H1 (cell line): ENCODE measurements around the gene CLRN2.

ENCODE experiments used
- CHD2 ChIP-seq: IDR thresholded peaks from 2 replicates; pipeline ENCODE4 v1.6.1; 2012; ENCODE audit warnings: low read length, improper control_type of control experiment
- CTCF ChIP-seq, 3 experiments: IDR thresholded peaks; 1 replicate in 2 of 3; 2 replicates in 1 of 3; pipeline versions ENCODE4 v1.5.1 to v1.6.1; 2011; ENCODE audit warnings: low read length in 3 of 3, mild to moderate bottlenecking in 3 of 3, inconsistent platforms in 2 of 3, low read depth in 1 of 3, moderate library complexity in 1 of 3; ENCODE audit not compliant: insufficient read depth in 1 of 3; ENCODE audit errors: control extremely low read depth in 1 of 3
- JUN ChIP-seq: IDR thresholded peaks from 2 replicates; pipeline ENCODE4 v1.6.1; 2011; ENCODE audit warnings: low read depth, mild to moderate bottlenecking, improper control_type of control experiment, low read length
- JUND ChIP-seq: IDR thresholded peaks from 2 replicates; pipeline ENCODE4 v1.6.1; 2011; ENCODE audit warnings: mild to moderate bottlenecking, improper control_type of control experiment, low read length
- NRF1 ChIP-seq: IDR thresholded peaks from 2 replicates; pipeline ENCODE4 v1.6.1; 2011; ENCODE audit warnings: mild to moderate bottlenecking, low read depth, low read length, improper control_type of control experiment
- PHF8 ChIP-seq: fragments of 200-600 bp; sonication (generic); conservative IDR thresholded peaks from 2 replicates; pipeline ENCODE4 v1.7.1; 2012; ENCODE audit warnings: low read depth, mild to moderate bottlenecking, inconsistent platforms, low read length, moderate library complexity
- POLR2AphosphoS5 ChIP-seq: IDR thresholded peaks from 2 replicates; pipeline ENCODE4 v1.6.1; 2011; ENCODE audit warnings: low read depth, low read length
- SIRT6 ChIP-seq: IDR thresholded peaks from one replicate; pipeline ENCODE4 v1.7.1; 2012; ENCODE audit warnings: low read length, inconsistent platforms
- SP1 ChIP-seq: IDR thresholded peaks from 2 replicates; pipeline ENCODE4 v1.6.1; 2011; ENCODE audit warnings: low read depth, low read length
- SP2 ChIP-seq: IDR thresholded peaks from 2 replicates; pipeline ENCODE4 v1.6.1; 2012; ENCODE audit warnings: mild to moderate bottlenecking, low read length, inconsistent platforms
- TCF12 ChIP-seq: IDR thresholded peaks from 2 replicates; pipeline ENCODE4 v1.6.1; 2011; ENCODE audit warnings: low read depth, mild to moderate bottlenecking, low read length
- TF ChIP-seq, protein P1 (sequence below): IDR thresholded peaks from 2 replicates; pipeline ENCODE4 v1.6.1; 2012; ENCODE audit warnings: inconsistent platforms

DNA sequence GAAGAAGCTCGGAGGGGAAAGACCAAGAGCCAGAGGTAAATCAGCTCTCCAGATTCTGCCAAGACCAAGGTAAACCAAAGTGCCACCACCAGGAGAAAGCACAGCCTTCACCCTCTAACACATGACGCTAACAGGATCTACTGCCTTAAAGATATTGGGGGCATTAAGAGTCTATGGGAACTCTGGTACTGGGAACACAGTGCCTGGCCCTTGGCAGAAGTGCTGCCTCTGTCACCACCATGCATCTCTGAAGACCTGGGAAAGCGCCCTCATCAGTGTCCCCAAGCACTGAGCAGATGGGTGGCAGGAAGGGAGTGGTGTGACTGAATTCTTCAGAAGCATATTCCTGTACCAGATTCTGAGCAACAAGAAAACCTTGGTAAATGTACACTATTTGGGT is 4.4 kb upstream of the CLRN2 start:
- TF ChIP-seq CTCF (IDR thresholded peaks at IDR 0.05; ENCODE audit: control extremely low read depth in 1 of 3, insufficient read depth in 1 of 3, low read depth in 1 of 3, low read length in 3 of 3), result no peak
- no peak for TF ChIP-seq TCF12
- TF ChIP-seq NRF1, result no peak
- no peak for TF ChIP-seq CHD2
- no peak for TF ChIP-seq PHF8
- TF ChIP-seq SP2, result no peak
- TF ChIP-seq JUN, result no peak
- no peak for TF ChIP-seq SP1
- no peak for TF ChIP-seq SIRT6
- no peak for TF ChIP-seq POLR2AphosphoS5
- TF ChIP-seq, protein P1, sequence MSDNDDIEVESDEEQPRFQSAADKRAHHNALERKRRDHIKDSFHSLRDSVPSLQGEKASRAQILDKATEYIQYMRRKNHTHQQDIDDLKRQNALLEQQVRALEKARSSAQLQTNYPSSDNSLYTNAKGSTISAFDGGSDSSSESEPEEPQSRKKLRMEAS, result no peak
- TF ChIP-seq JUND, result no peak
